Natural killer cell treated with Interleukin-12 subunit alpha and Interleukin-12 subunit beta and Interleukin-15 and Interleukin-18, amount 100 ng/mL, for 72 hours (primary cell): ENCODE data around the gene NUAK1. TPM values are rescaled to one million over a fixed set of nuclear protein-coding genes. Genes with fewer than 3 reads are reported as not detected.

Experiments
- ATAC-seq, 2 donors: fragments of 150-1000 bp; cut with Tn5 transposase in 1 of 2; sonication (Bioruptor Pico), chemical (Tn5 transposase) in 1 of 2; 2 replicates each; pipeline ENCODE4 v1.10.0; 2021
- DNase-seq: peaks from one replicate; pipeline ENCODE4 v3.0.0; 2022; ENCODE audit warnings: low spot score
- H3K27ac Mint-ChIP-seq, 2 donors: 1 replicate in 1 of 2; 2 replicates in 1 of 2; pipeline ENCODE4 v1.8.0; 2022; ENCODE audit warnings: mixed read lengths in 2 of 2, mild to moderate bottlenecking in 1 of 2, moderate library complexity in 1 of 2
- H3K27me3 Mint-ChIP-seq, 2 donors: 1 replicate in 1 of 2; 2 replicates in 1 of 2; pipeline ENCODE4 v1.8.0; 2022; ENCODE audit warnings: mixed read lengths in 2 of 2
- H3K36me3 Mint-ChIP-seq: one replicate; pipeline ENCODE4 v1.8.0; 2022; ENCODE audit warnings: mixed read lengths
- H3K4me1 Mint-ChIP-seq, 2 donors: 1 replicate in 1 of 2; 2 replicates in 1 of 2; pipeline ENCODE4 v1.8.0; 2022; ENCODE audit warnings: low read depth in 2 of 2, mixed read lengths in 2 of 2, mild to moderate bottlenecking in 1 of 2
- H3K4me3 Mint-ChIP-seq: one replicate; pipeline ENCODE4 v1.8.0; 2022; ENCODE audit warnings: mixed read lengths
- H3K9me3 Mint-ChIP-seq: 2 replicates; pipeline ENCODE4 v1.8.0; 2022; ENCODE audit warnings: mixed read lengths
- total RNA-seq, 2 donors: library from RNA; stranded (reverse); gene quantifications; one replicate each; pipeline ENCODE4 v1.2.3, GENCODE V29; 2022

The NUAK1 gene
- total RNA-seq: 1 to 10 TPM in 1 of 2 donors, under 1 TPM in 1; 0.05 to 1.6 TPM

DNA sequence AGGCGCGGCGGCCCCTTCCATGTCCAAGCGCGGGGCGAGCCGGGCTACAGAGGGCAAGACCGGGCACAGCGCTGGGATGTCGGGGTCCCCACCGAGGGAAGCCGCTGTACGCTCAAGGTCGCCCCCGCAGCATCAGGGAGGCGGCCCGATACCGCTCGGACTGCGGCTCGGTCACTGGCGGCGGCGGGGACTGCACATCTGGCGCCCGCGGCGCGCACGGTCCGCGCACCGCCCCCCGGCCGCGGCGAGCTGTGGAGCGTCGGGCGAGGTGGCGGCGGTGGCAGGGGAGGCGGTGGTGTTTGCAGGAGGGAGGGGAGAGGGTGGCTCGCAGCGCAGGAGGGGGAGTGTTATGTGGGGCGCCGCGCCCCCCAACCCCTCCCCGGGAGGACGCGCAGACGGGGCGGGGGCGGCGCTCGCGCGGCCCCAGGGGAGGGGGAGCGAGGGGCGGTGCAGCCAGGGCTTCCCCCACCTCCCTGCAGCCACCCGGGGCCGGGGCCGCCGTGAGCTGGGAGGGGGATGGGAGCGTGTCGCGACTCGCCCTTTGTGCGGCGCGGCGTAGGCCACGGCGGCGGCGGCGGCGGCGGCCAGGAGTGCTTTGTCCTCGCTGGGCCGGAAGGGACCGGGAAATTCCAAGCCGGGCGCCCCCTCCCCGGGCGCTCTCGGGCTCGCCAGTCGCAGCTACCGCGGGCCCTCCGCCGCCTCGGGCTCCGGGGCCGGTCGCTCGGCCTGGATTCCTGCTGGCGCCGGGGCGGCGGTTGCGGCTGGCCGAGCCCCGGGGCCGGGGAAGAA is at the start of gene NUAK1:
Gene NUAK1, minus strand, starts transcription at position 322 of the 789 bp plus-strand sequence. Its CDS starts 301 bp downstream, at position 21.
- Mint-ChIP-seq H3K36me3 (peaks cover 8% of the 10 kb centered on the region), H3K4me3 (peak within 1 kb of the TSS; percentile 84), H3K27ac (peak within 1 kb of the TSS in 1 of 2 donors; percentile 54), H3K27me3 (peaks cover 43 to 58% of the 10 kb centered on the region in 2 donors), H3K9me3 (no peaks in the 10 kb centered on the region), H3K4me1 (peaks cover 16 to 39% of the 10 kb centered on the region in 2 donors)
- DNase-seq (no peak), ATAC-seq (peak; percentile 73 to 79)

DNA sequence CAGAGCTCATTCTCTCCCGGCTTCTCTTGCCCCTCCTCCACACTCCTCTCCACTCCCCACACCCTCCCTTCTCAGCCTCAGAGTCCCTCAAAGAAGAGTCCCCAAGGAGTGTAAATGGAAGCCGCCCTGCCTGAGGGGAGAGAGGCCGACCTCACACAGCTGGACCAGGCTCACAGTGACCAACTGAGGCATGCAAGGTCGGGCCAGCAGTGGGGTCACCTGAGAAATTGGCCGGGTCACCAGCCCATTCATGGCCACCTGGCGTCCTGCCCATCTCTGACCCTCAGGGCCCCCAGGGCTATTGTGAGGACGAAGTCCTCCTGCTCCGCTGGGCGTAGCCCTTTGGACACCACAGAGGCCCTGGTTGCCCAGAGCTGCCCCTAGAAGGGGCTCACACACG is 49.5 kb upstream of the NUAK1 start:
- Mint-ChIP-seq H3K27me3 (peaks cover 9 to 20% of the 10 kb centered on the region in 2 donors), H3K27ac (no peak overlapping the region), H3K4me3 (no peak overlapping the region), H3K9me3 (no peaks in the 10 kb centered on the region), H3K36me3 (no peaks in the 10 kb centered on the region), H3K4me1 (no peaks in the 10 kb centered on the region)
- DNase-seq: no peak
- ATAC-seq: no peak

DNA sequence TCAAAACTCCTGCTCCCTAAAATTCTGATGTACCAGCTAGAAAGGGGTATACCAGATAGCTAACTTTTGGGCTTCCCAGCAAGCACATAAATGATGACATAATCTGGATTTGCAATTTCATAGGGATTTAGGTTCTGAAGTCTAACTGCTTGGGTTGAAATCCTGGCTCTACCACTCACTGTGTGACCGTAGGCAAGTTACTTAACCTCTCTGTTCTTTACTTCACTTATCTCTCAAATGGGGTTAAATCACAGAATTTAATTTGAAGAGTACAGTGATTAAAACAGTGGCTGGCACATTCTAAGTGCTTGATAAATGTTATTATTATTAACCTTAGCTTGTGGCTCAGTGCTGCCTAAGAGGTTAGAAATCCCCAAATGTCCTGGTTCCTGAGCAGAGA is 49.1 kb upstream of the NUAK1 start:
- H3K9me3 Mint-ChIP-seq: no peaks in the 10 kb centered on the region
- H3K4me1 Mint-ChIP-seq: no peaks in the 10 kb centered on the region
- H3K27me3 Mint-ChIP-seq: peaks cover 8 to 20% of the 10 kb centered on the region in 2 donors
- DNase-seq: no peak
- ATAC-seq: no peak
- no peaks in the 10 kb centered on the region for H3K36me3 Mint-ChIP-seq
- no peak overlapping the region for H3K27ac Mint-ChIP-seq
- no peak overlapping the region for H3K4me3 Mint-ChIP-seq

DNA sequence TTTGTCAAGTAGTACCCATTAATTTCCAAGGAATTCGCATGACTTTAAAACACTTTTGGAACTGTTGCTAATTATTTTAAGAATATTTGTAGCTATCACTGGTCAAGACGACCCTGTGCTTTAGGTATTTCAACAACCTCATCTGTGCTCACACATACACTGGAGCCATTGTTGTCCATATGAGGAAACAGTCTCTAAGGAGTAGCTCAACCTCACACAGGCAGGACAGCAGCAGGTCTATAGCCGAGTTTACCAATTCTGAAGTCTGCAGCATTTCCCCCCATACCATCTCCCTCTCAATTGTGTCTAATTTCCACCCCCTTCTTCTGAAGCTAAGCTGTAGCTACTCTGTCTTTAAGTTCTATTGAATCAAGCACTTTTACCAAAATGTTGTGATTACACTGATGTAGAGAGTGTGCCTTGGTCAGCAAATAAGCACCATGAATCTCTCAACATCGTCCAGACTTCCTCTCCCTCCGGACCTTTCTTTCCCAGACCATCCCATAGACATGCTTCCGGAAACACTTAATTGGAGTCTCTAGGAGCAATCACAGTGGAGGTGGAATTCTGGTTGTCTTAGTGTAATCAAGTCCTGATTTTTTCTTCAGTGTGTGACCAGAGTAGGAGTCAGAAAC is 48.5 kb upstream of the NUAK1 start:
- Mint-ChIP-seq H3K4me1 (no peaks in the 10 kb centered on the region), H3K27me3 (peaks cover 7 to 20% of the 10 kb centered on the region in 2 donors), H3K27ac (no peak overlapping the region), H3K4me3 (no peak overlapping the region), H3K9me3 (no peaks in the 10 kb centered on the region), H3K36me3 (no peaks in the 10 kb centered on the region)
- ATAC-seq (no peak), DNase-seq (no peak)

DNA sequence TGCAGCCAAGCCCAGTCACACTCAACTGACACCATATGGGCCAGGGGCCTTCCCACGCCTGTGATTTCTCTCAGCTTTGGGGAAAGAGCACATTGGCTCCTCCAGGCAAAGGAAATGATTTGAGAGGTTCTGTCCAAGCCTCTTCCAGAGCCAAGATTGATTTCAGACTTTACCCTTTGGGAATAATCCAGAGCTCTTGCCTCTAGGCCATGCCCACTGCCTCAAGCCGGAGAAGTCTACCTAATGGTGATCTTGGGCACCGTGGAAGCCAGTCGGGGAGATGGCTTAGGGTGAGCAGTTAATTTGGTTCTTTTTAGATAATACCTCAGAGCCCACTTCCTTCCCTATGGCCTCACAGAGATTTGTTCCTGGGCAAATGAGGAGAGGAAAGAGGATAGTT is 45.0 kb upstream of the NUAK1 start:
- Mint-ChIP-seq H3K27me3 (peaks cover 4 to 18% of the 10 kb centered on the region in 2 donors), H3K4me1 (no peaks in the 10 kb centered on the region), H3K27ac (no peak overlapping the region), H3K9me3 (no peaks in the 10 kb centered on the region), H3K4me3 (no peak overlapping the region), H3K36me3 (no peaks in the 10 kb centered on the region)
- DNase-seq: no peak
- ATAC-seq: no peak

DNA sequence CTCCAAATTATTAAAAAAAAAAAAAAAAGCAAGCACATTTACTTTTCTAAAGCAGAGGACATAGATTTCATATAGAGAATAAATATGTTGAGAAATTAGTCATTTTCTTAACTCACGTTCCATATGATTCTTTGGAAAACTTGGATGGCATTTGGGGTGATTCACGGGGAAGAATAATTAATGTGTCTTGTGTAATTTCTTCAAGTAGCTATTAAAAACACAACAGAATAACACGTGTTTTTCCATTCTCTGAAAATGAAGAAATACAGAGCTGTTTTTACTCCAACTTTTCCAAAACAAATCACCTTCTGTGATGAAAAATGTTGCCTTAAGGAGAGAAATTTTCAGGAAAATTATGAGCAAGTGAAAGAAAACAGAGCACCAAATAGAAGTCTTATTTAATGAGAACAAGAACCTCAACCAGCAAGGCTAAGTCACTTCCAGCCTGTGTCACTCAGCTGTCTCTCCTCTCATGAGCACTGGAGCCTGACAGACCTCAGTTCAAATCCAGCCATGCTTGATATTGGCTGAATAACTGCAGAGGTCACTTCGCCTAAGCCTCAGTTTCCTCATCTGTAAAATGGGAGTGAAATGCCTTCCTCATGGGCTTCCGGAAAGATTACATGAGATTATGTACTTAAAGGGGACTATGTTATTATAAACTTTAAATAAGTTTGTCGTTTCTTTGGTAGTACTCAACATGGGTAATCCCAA is 42.8 kb upstream of the NUAK1 start:
- Mint-ChIP-seq H3K9me3 (no peaks in the 10 kb centered on the region), H3K36me3 (no peaks in the 10 kb centered on the region), H3K4me1 (no peaks in the 10 kb centered on the region), H3K4me3 (no peak overlapping the region), H3K27ac (no peak overlapping the region), H3K27me3 (peaks cover 6 to 12% of the 10 kb centered on the region in 2 donors)
- DNase-seq (no peak), ATAC-seq (no peak)

DNA sequence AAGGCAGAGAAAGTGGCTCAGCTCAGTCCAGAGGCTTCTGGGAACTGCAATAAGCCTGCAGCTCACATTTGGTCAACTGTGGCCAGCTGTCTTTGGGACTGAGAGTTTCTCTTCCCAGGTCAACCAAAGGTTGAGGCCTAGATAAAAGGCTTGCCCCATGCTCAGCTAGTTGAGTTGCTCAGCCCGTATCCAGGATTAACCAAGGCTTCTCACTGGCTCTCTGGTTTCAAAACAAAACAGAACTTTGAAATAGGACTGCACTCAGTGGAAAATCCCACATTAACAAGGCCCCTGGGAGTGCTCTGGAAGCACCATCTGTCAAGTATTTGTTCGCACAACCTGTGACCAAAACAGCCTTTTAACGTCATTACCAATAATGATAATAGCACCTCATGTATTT is 40.3 kb upstream of the NUAK1 start:
- no peaks in the 10 kb centered on the region for H3K36me3 Mint-ChIP-seq
- H3K27ac Mint-ChIP-seq: no peak overlapping the region
- no peaks in the 10 kb centered on the region for H3K4me1 Mint-ChIP-seq
- ATAC-seq: no peak
- H3K9me3 Mint-ChIP-seq: no peaks in the 10 kb centered on the region
- peaks cover 8 to 23% of the 10 kb centered on the region in 2 donors for H3K27me3 Mint-ChIP-seq
- no peak for DNase-seq
- no peak overlapping the region for H3K4me3 Mint-ChIP-seq

DNA sequence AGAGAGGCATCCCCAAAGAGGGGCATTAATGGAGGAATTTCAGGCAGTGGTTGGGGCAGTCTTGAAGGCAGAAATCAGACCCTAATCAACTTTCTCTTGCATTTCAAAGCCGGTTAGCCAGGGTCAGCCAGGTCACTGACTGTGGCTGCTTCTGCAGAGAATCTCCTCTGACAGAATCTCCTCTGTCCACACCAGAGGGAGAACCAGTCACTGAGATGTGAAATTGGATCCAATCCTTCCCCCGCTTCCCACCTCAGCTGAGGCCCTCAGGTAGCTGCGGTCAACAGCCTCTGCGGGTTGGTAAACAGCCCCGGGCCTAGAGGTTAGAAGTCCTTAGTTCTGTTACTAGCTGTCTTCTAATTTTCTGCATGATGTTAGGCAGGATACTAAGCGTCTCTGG is 39.8 kb upstream of the NUAK1 start:
- ATAC-seq: no peak

DNA sequence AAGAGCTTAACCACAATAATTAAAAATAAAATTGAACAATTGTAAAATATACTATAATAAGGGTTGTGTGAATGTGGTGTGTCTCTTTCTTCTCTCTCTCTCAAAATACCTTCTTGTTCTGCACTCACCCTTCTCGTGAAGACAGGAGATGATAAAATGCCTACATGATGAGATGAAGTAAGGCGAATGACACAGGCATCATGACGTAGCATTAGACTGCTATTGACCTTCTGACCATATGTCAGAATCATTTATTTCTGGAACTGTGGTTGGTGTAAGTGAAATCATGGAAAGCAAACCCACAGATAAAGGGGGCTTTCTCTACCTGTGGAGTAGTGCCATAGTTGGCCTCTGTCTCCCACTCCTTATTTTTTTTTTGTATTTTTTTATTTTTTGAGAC is 37.8 kb upstream of the NUAK1 start:
- no peak overlapping the region for H3K4me3 Mint-ChIP-seq
- no peak for DNase-seq
- peaks cover 12 to 23% of the 10 kb centered on the region in 2 donors for H3K27me3 Mint-ChIP-seq
- H3K36me3 Mint-ChIP-seq: no peaks in the 10 kb centered on the region
- no peak for ATAC-seq
- no peak overlapping the region for H3K27ac Mint-ChIP-seq
- no peaks in the 10 kb centered on the region for H3K9me3 Mint-ChIP-seq
- H3K4me1 Mint-ChIP-seq: no peaks in the 10 kb centered on the region

More for the DNA sequence above, 39.8 kb upstream of the NUAK1 start:
- Mint-ChIP-seq H3K36me3 (no peaks in the 10 kb centered on the region), H3K4me3 (no peak overlapping the region), H3K27me3 (peaks cover 8 to 23% of the 10 kb centered on the region in 2 donors), H3K4me1 (no peaks in the 10 kb centered on the region), H3K27ac (no peak overlapping the region), H3K9me3 (no peaks in the 10 kb centered on the region)
- DNase-seq: no peak

DNA sequence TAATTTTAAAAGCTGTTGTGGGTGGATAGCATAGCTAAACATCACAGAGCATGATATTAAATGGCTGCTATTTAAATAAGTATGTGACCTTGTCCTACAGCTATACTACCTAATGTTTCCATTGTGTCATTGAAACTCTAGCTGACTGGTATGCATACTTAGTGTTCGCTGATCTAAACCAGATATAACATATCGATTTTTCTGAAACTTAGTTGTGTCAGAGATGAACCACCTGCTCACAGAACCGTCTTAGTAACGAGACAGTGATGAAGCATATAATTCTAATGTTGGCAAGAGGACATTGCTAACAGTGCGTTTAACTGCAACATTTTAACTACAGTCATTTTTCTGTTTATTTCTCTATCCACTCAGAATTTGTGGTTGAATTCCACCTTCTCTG is 36.1 kb upstream of the NUAK1 start:
- Mint-ChIP-seq H3K4me1 (no peaks in the 10 kb centered on the region), H3K36me3 (no peaks in the 10 kb centered on the region), H3K9me3 (no peaks in the 10 kb centered on the region), H3K27me3 (peaks cover 16 to 28% of the 10 kb centered on the region in 2 donors), H3K27ac (no peak overlapping the region), H3K4me3 (no peak overlapping the region)
- no peak for ATAC-seq
- DNase-seq: no peak

DNA sequence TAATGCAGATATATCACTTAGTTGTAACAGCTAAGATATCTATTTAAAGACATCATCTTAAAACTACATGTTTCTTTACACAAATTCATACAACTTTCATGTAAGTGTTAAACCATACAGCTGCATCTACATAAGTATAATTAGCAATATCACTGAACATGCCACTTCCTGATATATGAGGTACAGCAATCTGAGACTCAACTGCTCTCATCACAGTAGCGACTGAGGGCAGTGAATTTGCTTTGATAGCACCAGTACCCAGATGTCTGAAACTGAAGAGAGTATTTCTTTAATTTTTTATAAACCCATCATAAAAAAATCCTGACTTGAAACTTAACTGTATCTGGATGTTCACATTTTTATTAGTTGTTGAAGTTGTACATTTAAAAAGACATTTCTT is 34.7 kb upstream of the NUAK1 start:
- no peak overlapping the region for H3K27ac Mint-ChIP-seq
- DNase-seq: no peak
- ATAC-seq: no peak
- H3K4me3 Mint-ChIP-seq: no peak overlapping the region
- H3K9me3 Mint-ChIP-seq: no peaks in the 10 kb centered on the region
- no peaks in the 10 kb centered on the region for H3K36me3 Mint-ChIP-seq
- no peaks in the 10 kb centered on the region for H3K4me1 Mint-ChIP-seq
- peaks cover 18 to 28% of the 10 kb centered on the region in 2 donors for H3K27me3 Mint-ChIP-seq

DNA sequence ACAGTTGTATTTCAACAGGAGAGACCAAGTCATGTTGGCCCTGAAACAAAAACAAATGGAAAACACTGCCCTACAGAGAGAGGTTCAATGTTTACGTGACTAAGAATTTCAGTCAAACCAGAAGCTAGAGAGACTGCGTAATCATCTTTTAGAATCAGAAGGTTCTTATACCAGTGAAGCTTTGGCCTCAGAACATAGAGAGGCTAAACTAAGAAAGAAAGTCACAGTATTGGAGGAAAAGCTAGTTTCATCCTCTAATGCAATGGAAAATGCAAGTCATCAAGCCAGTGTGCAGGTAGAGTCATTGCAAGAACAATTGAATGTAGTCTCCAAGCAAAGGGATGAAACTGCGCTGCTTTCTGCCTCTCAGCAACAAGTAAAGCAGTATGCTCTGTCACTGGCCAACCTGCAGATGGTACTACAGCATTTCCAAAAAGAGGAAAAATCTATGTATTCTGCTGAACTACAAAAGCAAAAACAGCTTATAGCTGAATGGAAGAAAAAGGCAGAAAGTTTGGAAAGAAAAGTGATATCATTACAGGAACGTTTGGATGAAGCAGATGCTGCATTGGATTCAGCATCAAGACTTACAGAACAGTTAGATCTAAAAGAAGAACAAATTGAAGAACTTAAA is 32.5 kb upstream of the NUAK1 start:
- no peaks in the 10 kb centered on the region for H3K4me1 Mint-ChIP-seq
- peaks cover 9% of the 10 kb centered on the region for H3K36me3 Mint-ChIP-seq
- no peaks in the 10 kb centered on the region for H3K9me3 Mint-ChIP-seq
- H3K4me3 Mint-ChIP-seq: no peak overlapping the region
- ATAC-seq: no peak
- H3K27ac Mint-ChIP-seq: no peak overlapping the region
- DNase-seq: no peak
- peaks cover 29 to 39% of the 10 kb centered on the region in 2 donors for H3K27me3 Mint-ChIP-seq

DNA sequence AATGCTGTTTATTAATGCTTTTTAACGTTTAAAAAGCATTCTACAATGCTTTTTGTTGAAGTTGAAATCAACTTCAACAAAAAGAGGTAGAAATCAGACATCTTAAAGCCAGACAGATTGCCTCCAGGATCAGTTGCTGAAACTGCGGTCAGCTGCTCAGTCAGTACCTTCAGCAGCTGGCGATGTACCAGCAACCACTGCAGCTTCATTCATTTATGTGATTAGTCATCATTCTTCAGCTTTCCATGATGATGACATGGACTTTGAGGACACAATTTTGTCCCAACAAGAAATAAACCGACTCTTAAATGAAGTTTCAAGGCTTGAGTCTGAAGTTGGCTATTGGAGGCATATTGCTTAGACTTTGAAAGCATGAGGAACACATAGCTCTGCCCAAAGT is 31.5 kb upstream of the NUAK1 start:
- Mint-ChIP-seq H3K27ac (no peak overlapping the region), H3K27me3 (peaks cover 34 to 43% of the 10 kb centered on the region in 2 donors), H3K4me1 (no peaks in the 10 kb centered on the region), H3K36me3 (peaks cover 9% of the 10 kb centered on the region), H3K9me3 (no peaks in the 10 kb centered on the region), H3K4me3 (no peak overlapping the region)
- no peak for DNase-seq
- ATAC-seq: no peak
